ENCODE data around the gene COL5A1.

- TF ChIP-seq CTCF (conservative IDR thresholded peaks at IDR 0.05; ENCODE audit: low read depth in 2 of 2) (no peak), ZNF114 (CRISPR knock-in tag; IDR thresholded peaks at IDR 0.05) (no peak), REST (IDR thresholded peaks at IDR 0.05; ENCODE audit: unreplicated experiment) (no peak), POLR2AphosphoS5 (IDR thresholded peaks at IDR 0.05; ENCODE audit: low read depth) (no peak), EZH2 (IDR thresholded peaks at IDR 0.05; ENCODE audit: low read depth, unreplicated experiment) (no peak), JUNB (IDR thresholded peaks at IDR 0.05; ENCODE audit: unreplicated experiment) (no peak), ETS1 (IDR thresholded peaks at IDR 0.05) (no peak), EZH2phosphoT487 (IDR thresholded peaks at IDR 0.05; ENCODE audit: unreplicated experiment) (no peak), NANOG (IDR thresholded peaks at IDR 0.05; ENCODE audit: borderline replicate concordance) (no peak), CREB1 (CRISPR knock-in tag; IDR thresholded peaks at IDR 0.05; ENCODE audit: low read depth) (no peak), ZNF462 (CRISPR knock-in tag; IDR thresholded peaks at IDR 0.05) (no peak), STAT1 (IDR thresholded peaks at IDR 0.05; ENCODE audit: unreplicated experiment) (no peak), ZNF331 (CRISPR knock-in tag; IDR thresholded peaks at IDR 0.05; ENCODE audit: low read depth) (no peak)
Observed at GRCh38 chr9:134604834-134605233, 36.8 kb upstream of the COL5A1 start.

All from GM23338 (cell line).